ENCODE data around the gene TXLNB.
"Not testable (repeated sequence)": the region's sequence is repeated elsewhere in the genome, so short reads cannot be mapped to it uniquely, and the experiment has no call there.

The TXLNB gene

GRCh38 chr6:139288496-139289040 is 3.2 kb downstream of the TXLNB start:
- no peak for TF ChIP-seq CTCF (conservative IDR thresholded peaks at IDR 0.05; ENCODE audit: low read depth, low read length)
- no peak overlapping the region for H3K4me3 ChIP-seq (ENCODE audit: low read length)
- no peak for DNase-seq (ENCODE audit: low read depth)

- no peak for TF ChIP-seq CTCF (conservative IDR thresholded peaks at IDR 0.05; ENCODE audit: low read depth, low read length)
Observed at GRCh38 chr6:139287868-139288267, 3.9 kb downstream of the TXLNB start.

GRCh38 chr6:139286438-139286837 is 5.4 kb downstream of the TXLNB start:
- H3K4me3 ChIP-seq (ENCODE audit: low read length); DNase-seq (ENCODE audit: low read depth): not testable (repeated sequence)

More at GRCh38 chr6:139287868-139288267, 3.9 kb downstream of the TXLNB start:
- DNase-seq (ENCODE audit: low read depth), result no peak
- H3K4me3 ChIP-seq (ENCODE audit: low read length), result no peak overlapping the region

GRCh38 chr6:139285590-139285989 is 6.2 kb downstream of the TXLNB start:
- no peak for TF ChIP-seq CTCF (conservative IDR thresholded peaks at IDR 0.05; ENCODE audit: low read depth, low read length)
- no peak overlapping the region for H3K4me3 ChIP-seq (ENCODE audit: low read length)
- DNase-seq (ENCODE audit: low read depth), result no peak

- TF ChIP-seq CTCF (conservative IDR thresholded peaks at IDR 0.05; ENCODE audit: low read depth, low read length), result no peak
- no peak for DNase-seq (ENCODE audit: low read depth)
- H3K4me3 ChIP-seq (ENCODE audit: low read length), result no peak overlapping the region
Observed at GRCh38 chr6:139284789-139285188, 7.0 kb downstream of the TXLNB start.

- no peak for TF ChIP-seq CTCF (conservative IDR thresholded peaks at IDR 0.05; ENCODE audit: low read depth, low read length)
- no peak overlapping the region for H3K4me3 ChIP-seq (ENCODE audit: low read length)
- no peak for DNase-seq (ENCODE audit: low read depth)
Observed at GRCh38 chr6:139282684-139283083, 9.1 kb downstream of the TXLNB start.

GRCh38 chr6:139278190-139278589 is 13.6 kb downstream of the TXLNB start:
- no peak for TF ChIP-seq CTCF (conservative IDR thresholded peaks at IDR 0.05; ENCODE audit: low read depth, low read length)
- no peak for DNase-seq (ENCODE audit: low read depth)
- no peak overlapping the region for H3K4me3 ChIP-seq (ENCODE audit: low read length)

GRCh38 chr6:139277587-139277986 is 14.2 kb downstream of the TXLNB start:
- TF ChIP-seq CTCF (conservative IDR thresholded peaks at IDR 0.05; ENCODE audit: low read depth, low read length), result no peak
- H3K4me3 ChIP-seq (ENCODE audit: low read length), result no peak overlapping the region
- DNase-seq (ENCODE audit: low read depth), result no peak
